Midbrain (tissue), 1 donor: ENCODE results near the gene RNF8.
"Not testable (repeated sequence)": the region's sequence is repeated elsewhere in the genome, so short reads cannot be mapped to it uniquely, and the experiment has no call there.

Experiments used
- DNase-seq: peaks from one replicate; lab custom pipeline; 2025; lab: John Stamatoyannopoulos, UW

Gene RNF8

GRCh38 chr6:37399795-37400490, 46.2 kb downstream of the RNF8 start:
- no peak for DNase-seq

GRCh38 chr6:37401658-37402057, 47.9 kb downstream of the RNF8 start:
- not testable (repeated sequence) for DNase-seq

GRCh38 chr6:37406726-37407341, 53.1 kb downstream of the RNF8 start:
- no peak for DNase-seq

GRCh38 chr6:37407948-37408347, 54.2 kb downstream of the RNF8 start:
- no peak for DNase-seq

GRCh38 chr6:37409501-37409900, 55.7 kb downstream of the RNF8 start:
- DNase-seq = no peak

- DNase-seq = no peak
Observed at GRCh38 chr6:37417393-37417792, 63.6 kb downstream of the RNF8 start.

- DNase-seq = no peak
Observed at GRCh38 chr6:37418722-37419121, 64.9 kb downstream of the RNF8 start.

- DNase-seq = no peak
Observed at GRCh38 chr6:37426058-37426944, 72.5 kb downstream of the RNF8 start.

GRCh38 chr6:37426945-37427510, 73.2 kb downstream of the RNF8 start:
- no peak for DNase-seq

- DNase-seq = no peak
Observed at GRCh38 chr6:37429352-37429750, 75.6 kb downstream of the RNF8 start.

GRCh38 chr6:37432590-37432915, 78.8 kb downstream of the RNF8 start:
- no peak for DNase-seq

GRCh38 chr6:37432916-37433656, 79.3 kb downstream of the RNF8 start, which contains the start of gene CMTR1:
CMTR1 (plus strand) TSS chr6:37433221; CDS start chr6:37435630, 2,409 bp downstream.
- DNase-seq = peak; percentile 91

GRCh38 chr6:37433657-37434271, 80.0 kb downstream of the RNF8 start:
- DNase-seq = peak; percentile 31

- no peak for DNase-seq
Observed at GRCh38 chr6:37435373-37435772, 81.6 kb downstream of the RNF8 start.

GRCh38 chr6:37435816-37436215, 82.0 kb downstream of the RNF8 start:
- no peak for DNase-seq

GRCh38 chr6:37438930-37439329, 85.1 kb downstream of the RNF8 start:
- DNase-seq = no peak

- no peak for DNase-seq
Observed at GRCh38 chr6:37441651-37442050, 87.9 kb downstream of the RNF8 start.

- DNase-seq = no peak
Observed at GRCh38 chr6:37442416-37443215, 88.8 kb downstream of the RNF8 start.

GRCh38 chr6:37443216-37443542, 89.4 kb downstream of the RNF8 start:
- not testable (repeated sequence) for DNase-seq
